DMS79 (cell line): ENCODE measurements around the gene UNC13D.
A peak's percentile ranks its signal among the peaks of the same experiment; 100 is the strongest.
"Not testable (repeated sequence)": the region's sequence is repeated elsewhere in the genome, so short reads cannot be mapped to it uniquely, and the experiment has no call there.

Experiments used
- DNase-seq: peaks from one replicate; lab custom pipeline; 2025; lab: John Stamatoyannopoulos, UW

The UNC13D gene

DNA sequence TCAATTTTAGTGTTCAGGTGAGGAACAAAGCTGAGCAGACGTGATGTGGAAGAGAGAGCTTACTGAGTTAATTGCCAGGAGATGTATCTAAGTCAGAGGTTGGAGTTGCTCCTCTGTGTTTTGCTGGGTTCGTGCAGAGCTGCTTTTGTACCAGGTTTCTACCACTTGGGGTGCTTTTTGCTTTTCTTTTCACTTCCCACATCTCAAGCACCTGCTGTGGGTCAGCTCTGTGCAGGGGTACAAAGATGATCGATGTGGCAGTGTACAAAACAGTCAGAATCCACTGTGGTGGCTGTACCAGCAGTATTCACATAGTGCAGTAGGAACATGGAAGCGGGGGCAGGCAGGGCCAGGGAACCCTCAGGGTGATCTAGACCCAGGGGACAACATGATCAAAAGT, 44.8 kb downstream of the UNC13D start:
- DNase-seq, result no peak

DNA sequence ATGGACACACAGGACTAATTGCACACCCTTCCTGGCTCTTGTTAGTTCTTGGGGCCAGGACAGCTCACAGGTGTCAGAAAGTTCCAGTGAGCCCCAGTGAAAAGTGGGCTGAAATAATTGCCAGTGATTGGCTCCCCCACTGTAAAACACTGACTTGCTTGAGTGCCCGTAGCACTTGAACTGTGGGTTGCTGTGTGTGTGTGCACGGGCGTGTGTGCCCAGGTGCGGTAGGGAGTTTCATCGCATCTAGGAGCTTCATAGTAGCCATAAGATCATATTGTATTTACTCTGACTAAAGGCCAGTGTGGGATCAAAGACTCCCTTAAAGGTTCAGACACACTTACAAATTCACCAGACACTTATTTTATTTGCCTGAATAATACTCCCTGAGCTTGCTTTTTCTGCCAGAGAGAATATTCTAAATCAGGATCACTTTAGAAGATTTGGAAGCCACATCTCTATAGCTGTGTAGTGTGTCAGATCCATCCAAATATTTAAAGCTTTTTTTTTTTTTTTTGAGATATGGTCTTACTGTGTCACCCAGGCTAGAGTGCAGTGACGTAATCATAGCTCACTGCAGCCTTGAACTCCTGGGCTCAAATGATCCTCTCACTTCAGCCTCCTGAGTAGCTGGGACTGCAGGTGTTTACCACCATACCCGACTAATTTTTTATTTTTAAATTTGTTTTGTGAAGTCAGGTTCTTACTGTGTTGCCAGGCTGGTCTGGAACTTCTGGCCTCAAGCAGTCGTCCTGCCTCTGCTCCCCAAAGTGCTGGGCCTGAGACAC, 48.2 kb downstream of the UNC13D start:
- DNase-seq, result no peak

DNA sequence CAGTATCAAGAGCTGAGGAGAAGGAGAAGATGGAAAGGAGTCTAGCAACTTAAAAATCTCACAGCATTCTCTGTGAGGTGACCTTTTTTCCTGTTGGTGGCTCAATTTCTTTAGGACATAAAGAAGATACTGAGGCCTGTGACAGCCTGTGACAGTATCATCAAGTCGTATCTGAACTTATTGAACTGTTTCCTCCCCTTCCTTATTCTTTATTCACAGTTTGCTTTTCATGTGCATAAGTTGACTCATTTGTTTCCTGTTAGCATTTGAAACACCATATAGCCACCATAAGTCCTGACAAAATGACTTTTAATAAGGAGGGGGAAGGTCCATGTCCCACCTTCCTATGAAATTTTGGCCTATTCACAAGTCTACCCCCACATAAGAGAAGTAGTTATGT, 50.7 kb downstream of the UNC13D start:
- DNase-seq, result no peak

DNA sequence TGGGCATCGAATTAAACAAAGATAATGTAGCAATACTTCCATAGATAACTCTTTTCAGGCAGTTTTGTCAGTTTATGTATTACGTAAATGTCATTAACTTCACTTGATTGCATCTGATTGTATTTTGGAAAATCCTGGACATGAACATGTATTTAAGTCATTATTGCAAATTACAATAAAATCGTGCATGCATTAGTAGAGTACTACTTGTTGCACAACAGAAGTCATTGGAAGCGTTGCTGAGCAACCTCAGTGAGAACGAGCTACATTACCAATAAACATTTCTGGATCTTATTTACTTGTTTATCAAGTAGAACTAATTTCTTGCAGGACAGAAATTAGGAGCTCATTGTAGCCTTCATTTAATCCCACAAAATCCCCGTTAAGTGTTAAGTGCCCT, 53.0 kb downstream of the UNC13D start:
- DNase-seq, result no peak

DNA sequence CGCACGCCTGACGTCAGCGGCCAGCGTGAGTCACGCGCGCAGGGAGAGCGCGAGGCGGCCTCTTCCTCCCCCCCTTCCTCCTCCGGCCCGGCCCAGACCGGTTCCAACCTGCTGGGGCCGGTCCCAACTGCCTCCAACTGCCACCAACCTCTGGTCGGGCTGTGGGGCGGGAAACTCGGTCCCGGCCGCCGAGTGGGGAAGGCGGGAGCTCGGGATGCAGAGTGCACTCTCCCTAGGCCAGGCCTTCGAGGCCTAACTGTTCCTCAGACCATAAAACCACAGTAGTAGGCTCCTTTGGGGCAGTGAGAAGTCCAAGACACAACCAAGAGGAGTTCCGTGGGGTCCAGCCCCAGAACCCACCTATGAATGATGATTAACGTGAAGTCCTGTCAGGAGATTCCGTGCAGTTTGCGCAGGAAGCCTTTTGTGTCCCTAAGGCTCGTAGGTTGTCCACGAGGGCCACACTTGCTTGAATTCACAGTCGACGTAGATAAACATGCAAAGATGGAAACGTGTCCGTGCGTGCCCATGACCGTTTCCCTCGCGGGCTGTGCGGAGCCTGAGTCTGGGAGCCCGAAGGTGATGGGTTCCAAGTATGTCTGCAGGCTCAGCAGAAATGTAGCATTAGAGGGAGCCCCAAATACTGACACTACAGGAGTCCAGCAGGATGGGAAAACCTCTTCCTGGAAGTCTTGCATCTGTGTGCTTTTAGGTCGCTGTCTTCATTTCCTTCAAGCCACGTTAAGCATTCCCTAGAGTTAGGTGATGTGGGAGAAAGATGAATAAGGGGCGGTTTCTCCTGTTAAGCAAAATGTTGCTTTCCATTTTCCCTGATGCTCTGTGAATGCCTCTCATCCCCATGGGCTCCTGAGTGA, 59.0 kb downstream of the UNC13D start:
- DNase-seq, result peak; percentile 79

DNA sequence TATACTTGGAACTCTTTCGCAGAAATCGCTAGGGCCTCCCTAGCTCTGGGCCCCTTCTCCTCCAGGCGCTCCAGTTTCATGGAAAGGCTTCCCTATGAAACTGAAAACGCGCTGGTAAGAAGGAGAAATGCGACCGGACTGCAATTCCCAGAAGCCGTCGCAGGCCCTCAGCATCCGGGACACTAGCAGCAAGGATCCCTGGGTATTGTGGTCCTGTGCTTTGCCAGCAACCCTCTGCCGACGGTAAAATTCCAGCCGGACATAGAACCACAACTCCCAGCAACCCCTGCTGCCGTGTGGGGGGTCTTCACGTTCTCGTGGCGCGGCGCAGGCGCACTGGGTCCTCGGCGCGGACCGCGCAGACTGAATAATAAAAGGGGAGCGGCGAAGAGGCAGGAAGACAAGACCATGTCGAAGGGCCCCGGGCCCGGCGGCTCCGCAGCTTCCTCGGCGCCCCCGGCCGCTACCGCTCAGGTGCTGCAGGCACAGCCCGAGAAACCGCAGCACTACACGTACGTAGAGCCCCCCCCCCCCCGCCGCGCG, 59.7 kb downstream of the UNC13D start, which contains the start of gene UNK:
Gene UNK (plus strand): TSS at position 334 of the 543 bp plus-strand sequence. CDS start 75 bp downstream, at position 409.
- peak; percentile 95 for DNase-seq

DNA sequence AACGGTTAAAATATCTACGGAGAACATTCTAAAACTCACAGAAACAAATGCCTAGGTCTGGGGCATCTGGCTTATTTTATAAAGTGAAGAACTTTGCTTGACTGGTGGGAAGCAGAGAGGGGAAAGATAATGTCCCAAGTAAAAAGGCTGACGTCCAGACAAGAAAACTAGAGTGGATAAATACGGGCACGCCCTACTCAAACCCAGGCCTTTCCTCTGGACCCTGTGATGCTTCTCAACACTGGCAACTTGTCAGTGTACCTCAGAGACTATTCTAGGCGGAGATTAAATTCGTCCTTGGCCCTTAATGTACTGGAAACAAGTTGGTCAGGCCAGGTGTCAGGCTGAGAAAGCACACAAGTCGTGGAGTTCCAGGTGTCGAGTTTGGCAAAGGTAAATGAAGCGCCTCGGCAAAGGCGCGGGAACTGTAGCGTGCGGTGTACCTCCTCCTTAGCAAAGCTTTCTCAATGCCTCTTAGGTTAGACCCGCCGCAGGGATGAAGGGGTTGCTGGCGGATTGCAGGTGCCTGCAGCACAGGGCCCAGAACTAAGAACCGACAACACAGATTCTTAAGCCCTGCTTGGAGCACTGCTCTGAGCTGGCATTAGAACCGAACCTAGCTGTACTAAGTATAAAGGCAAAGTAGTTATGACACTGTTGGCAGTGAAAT, 60.3 kb downstream of the UNC13D start:
- peak; percentile 63 for DNase-seq

DNA sequence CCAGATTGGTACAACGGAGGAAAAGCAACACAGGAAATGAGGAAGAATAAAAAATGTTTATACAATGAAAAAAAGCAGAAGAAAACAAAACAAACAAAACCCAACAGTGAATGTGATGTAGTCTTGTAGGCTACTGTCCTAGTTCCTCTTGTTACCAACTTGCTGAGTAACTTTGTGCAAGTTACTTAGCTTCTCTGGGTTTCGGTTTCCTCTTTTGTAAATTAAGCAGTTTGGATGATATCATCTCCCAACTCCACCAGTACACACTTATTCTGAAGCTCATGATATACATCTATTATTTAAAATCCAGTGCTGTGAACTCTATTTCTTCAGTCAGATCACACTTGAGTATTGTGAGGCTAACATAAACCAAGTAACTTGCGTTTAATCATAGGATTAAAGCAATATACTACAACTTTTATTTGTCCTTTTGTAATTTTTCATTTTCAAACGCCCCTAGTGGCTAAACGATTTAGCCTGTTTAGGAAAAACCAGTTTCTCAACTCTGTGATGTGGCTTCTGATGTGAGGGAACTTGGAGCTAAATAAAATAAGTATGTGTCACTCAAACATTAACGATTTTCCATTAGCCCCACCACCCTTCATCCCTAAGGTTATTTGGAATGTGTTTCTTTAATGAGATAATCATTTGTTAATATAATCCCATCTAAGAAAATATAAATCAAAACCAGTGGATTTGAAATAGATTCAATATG, 61.0 kb downstream of the UNC13D start:
- peak; percentile 56 for DNase-seq

DNA sequence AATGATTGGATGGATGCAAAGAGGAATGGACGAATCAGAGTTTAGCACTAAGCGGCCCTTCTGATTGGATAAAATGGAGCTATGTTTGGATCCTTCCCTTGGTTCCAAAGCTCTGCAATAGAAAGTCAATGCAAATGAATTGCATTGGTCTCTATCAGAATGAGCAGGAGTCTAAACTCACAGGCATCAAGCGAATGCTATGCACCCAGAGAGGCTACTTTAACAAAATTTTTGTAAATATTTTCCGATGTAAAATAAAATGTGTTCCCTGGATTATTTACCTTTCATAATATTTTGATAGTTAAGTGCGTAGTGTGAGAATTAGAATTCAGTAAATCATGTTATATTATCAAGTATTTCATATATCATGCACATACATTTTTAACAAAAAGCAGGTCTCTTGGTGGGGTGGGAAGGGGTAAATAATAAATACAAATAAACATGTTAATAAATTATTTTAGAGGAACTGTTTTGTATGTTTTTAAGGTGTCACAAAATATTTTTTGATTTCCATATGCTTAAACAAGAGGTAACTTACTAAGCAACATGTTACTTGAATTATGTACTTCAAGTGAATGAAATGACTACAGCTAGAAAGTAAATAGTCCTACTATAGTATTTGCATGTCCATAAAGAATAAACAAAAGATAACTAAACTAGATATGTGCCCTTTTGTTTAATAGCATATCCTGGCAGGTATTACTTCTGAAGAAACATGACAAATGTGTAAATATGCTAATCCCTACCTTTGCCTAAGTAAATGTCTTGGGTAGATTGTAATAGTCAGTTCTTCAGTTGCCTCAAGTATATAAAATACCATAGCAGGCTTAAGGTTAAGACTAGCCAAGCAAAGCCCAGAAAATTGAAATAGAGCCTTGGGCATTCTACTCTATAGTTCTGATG, 64.0 kb downstream of the UNC13D start:
- no peak for DNase-seq

DNA sequence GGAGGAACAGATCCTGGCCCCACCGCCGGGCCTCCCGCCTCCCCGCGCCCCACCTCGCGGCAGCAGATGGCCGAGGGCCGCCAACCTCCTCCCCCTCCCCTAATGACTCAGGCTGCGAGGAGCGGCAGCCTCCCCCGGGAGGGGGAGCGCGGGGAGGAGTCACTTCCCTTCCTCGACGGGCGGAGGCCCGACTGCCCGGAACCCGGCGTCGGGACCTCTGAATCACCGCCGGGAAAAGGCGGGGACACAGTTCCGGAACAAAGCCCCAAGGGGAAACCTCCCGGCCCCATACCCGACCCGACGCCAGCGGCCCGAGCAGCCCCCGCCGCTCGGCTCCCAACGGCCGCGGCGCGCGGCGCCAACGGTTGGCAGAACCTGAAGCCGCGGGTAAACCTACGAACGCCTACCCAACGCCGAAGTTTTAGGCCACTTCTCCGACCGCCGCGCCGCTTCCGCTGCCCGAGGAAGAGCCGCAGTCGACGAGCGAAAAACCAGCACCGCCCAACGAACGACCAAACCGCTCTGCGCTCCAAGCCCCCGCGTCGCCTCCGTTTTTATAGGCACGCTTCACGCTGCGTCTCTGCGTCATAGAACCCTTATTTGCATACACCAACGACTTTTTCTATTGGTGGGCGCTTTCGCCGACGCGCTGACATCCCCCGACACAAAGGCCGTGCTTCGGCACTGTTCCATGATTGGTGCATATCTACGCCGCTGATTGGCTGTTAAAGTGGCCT, 64.8 kb downstream of the UNC13D start:
- peak; percentile 96 for DNase-seq

DNA sequence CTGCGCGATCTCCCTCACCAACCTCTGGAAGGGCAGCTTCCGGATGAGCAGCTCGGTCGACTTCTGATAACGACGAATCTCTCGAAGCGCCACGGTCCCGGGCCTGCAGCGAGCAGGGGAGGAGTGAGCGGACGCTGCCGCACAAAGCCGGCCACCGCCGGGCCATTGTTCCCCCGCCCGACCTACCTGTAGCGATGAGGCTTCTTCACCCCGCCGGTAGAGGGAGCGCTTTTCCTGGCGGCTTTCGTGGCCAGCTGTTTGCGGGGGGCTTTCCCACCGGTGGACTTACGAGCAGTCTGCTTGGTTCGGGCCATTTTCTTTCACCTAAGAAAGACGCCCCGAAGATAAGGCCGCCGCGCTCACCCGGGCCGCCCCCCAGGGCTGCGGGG, 65.3 kb downstream of the UNC13D start:
- no peak for DNase-seq

DNA sequence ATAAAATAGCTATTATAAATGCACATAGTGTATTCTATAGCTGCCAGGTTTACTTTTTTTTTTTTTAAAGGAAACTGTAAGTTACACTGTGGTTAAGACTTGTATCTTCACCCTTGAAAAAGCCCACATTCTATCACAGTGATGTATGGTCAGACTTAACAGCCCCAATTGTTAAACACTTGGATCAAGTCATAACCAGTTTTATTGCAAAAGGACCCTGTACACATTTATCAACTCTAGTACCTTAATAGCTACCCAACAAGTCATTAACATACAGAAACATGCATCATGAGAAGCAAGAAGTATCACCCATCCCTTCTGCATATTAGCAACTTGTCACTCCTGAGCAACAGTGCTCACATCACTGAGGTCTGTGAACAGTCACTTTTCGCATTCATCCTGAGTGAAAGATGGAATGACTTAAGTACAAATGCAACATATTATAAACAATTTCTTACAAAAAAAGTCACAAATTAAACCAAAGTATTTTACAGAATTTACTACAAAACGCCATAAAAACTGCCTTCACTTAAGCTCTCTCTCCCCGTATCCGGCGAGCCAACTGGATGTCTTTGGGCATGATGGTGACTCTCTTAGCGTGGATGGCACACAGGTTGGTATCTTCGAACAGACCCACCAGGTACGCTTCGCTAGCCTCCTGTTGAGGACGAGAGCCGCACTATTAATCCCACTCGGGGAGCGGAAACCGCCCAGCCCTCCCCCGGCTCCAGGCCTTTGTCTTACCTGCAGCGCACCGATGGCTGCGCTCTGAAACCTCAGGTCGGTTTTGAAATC, 65.9 kb downstream of the UNC13D start:
- DNase-seq, result not testable (repeated sequence)

DNA sequence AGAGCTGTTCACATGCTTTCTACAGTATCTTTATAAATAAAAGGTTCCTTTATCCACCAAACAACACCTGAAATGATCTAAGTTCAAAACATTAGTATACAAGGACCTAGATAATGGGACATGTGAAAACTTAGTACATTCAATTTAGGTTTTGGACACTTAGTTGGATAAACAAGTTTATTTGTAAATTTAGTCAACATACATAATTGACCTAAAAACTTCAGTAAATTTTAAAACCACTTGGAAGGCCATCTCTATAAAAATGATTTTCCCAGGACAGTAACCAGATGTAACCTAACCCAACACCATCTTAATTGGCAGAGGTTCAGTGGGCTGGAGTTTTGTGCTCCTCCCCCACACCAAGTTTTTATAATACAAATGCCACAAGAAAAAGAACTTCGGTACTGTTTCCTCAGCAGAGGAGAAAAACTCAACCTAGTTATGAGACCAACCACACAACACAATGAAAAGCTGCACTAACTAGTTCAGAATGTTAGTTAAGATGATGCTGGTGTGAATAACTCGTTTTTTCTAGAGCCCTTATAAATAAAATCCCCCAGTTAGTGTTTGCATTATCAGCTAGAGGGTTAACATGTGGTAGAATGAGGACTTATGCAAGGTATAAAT, 66.8 kb downstream of the UNC13D start:
- DNase-seq, result no peak
